AG10803 (cell line): ENCODE results near the gene ADAM33.

Source experiments
- DNase-seq: peaks from one replicate; pipeline ENCODE4 v3.0.0; 2010; ENCODE audit warnings: low read depth
- H3K4me3 ChIP-seq: 2 replicates; pipeline ENCODE4 v1.5.1; 2011; ENCODE audit warnings: mild to moderate bottlenecking, low read length, control low read depth
- CTCF ChIP-seq: conservative IDR thresholded peaks from 2 replicates; pipeline ENCODE4 v1.5.1; 2011; ENCODE audit warnings: mild to moderate bottlenecking, low read length, control low read depth, inconsistent platforms

The ADAM33 gene

GRCh38 chr20:3652676-3653596, 28.9 kb downstream of the ADAM33 start:
- no peak for DNase-seq
- H3K4me3 ChIP-seq: no peak overlapping the region
- TF ChIP-seq CTCF: no peak

- no peak overlapping the region for H3K4me3 ChIP-seq
- no peak for TF ChIP-seq CTCF
- no peak for DNase-seq
Observed at GRCh38 chr20:3652221-3652620, 29.6 kb downstream of the ADAM33 start.

- TF ChIP-seq CTCF: no peak
- no peak for DNase-seq
- no peak overlapping the region for H3K4me3 ChIP-seq
Observed at GRCh38 chr20:3651204-3651962, 30.4 kb downstream of the ADAM33 start.

GRCh38 chr20:3648951-3649350, 32.9 kb downstream of the ADAM33 start:
- no peak overlapping the region for H3K4me3 ChIP-seq
- no peak for TF ChIP-seq CTCF
- DNase-seq: no peak

GRCh38 chr20:3647473-3647872, 34.3 kb downstream of the ADAM33 start:
- no peak for TF ChIP-seq CTCF
- DNase-seq: no peak
- no peak overlapping the region for H3K4me3 ChIP-seq

GRCh38 chr20:3646651-3647050, 35.2 kb downstream of the ADAM33 start:
- no peak overlapping the region for H3K4me3 ChIP-seq
- no peak for TF ChIP-seq CTCF
- no peak for DNase-seq

GRCh38 chr20:3646067-3646440, 35.8 kb downstream of the ADAM33 start:
- TF ChIP-seq CTCF: no peak
- H3K4me3 ChIP-seq: no peak overlapping the region
- no peak for DNase-seq
